ENCODE results near the gene POLR2A. TPM values are rescaled to one million over a fixed set of nuclear protein-coding genes. Genes with fewer than 3 reads are reported as not detected.

The POLR2A gene
- total and polyA plus RNA-seq, 2 of the 4 experiments (the other 2 are of a cell fraction): 54.0 to 56.6 TPM

DNA sequence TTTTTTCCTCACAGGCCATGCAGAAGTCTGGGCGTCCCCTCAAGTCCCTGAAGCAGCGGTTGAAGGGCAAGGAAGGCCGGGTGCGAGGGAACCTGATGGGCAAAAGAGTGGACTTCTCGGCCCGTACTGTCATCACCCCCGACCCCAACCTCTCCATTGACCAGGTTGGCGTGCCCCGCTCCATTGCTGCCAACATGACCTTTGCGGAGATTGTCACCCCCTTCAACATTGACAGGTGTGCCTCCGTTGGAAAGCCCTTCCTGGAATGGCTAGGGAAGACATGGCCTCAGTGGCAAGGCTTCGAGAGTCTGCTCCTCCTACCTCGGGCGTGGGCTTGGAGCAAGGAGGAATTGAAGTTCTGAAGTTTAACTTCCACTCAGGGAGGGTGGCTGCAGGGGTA, 13.5 kb downstream of the POLR2A start:
- 100% methylated on average over 1 of the region's 14 CpGs; no CpG with 5 or more reads in 1 of the 2 experiments for WGBS, 2 experiments (ENCODE audit: extremely low coverage in 2 of 2, insufficient read length in 1 of 2)
- H4K20me1 ChIP-seq (ENCODE audit: insufficient read depth, low read length): peaks cover 46% of the 10 kb centered on the region
- H3K23ac ChIP-seq (ENCODE audit: low read depth, low read length): no peak overlapping the region
- H3K79me1 ChIP-seq (ENCODE audit: low read depth in 1 of 2, low read length in 2 of 2): peaks cover 51 to 71% of the 10 kb centered on the region in 2 experiments
- no peak overlapping the region for H3K4ac ChIP-seq (ENCODE audit: low read depth, low read length)
- H2AK5ac ChIP-seq (ENCODE audit: low read depth, low read length): no peak overlapping the region
- no TSS peak for BruUV-seq (replicated peaks)
- intact Hi-C loops (cut with micrococcal nuclease) (no loop called here), dilution Hi-C loops (cut with HindIII; ENCODE audit: low sequenced_read_pairs, unreplicated experiment) (no loop called here), in situ Hi-C loops (cut with MboI; ENCODE audit: low sequenced_read_pairs) (no loop called here)
- H2AK9ac ChIP-seq (replicated peaks; ENCODE audit: low read depth, low read length, poor library complexity): no peak overlapping the region
- ATAC-seq (ENCODE audit: low read depth): no peak
- DNase-seq: no peak
- TF ChIP-seq CHD1 (IDR thresholded peaks at IDR 0.05; ENCODE audit: low read depth, low read length) (no peak), RFX5 (IDR thresholded peaks at IDR 0.05; ENCODE audit: low read depth, low read length) (no peak), POLR2A (IDR thresholded peaks at IDR 0.05; ENCODE audit: low read depth, low read length) (no peak), MXI1 (IDR thresholded peaks at IDR 0.05; ENCODE audit: borderline replicate concordance, low read depth, low read length) (no peak), BHLHE40 (IDR thresholded peaks at IDR 0.05; ENCODE audit: low read depth, low read length) (no peak), MAFK (IDR thresholded peaks at IDR 0.05; ENCODE audit: low read depth, low read length) (no peak), RAD21 (IDR thresholded peaks at IDR 0.05; ENCODE audit: low read length) (no peak), SMC3 (IDR thresholded peaks at IDR 0.05; ENCODE audit: low read depth, low read length) (no peak), NFE2L2 (IDR thresholded peaks at IDR 0.05; ENCODE audit: low read depth, low read length) (no peak), RCOR1 (IDR thresholded peaks at IDR 0.05; ENCODE audit: insufficient replicate concordance, low read length) (no peak), CEBPB (IDR thresholded peaks at IDR 0.05; ENCODE audit: low read depth, low read length) (no peak), MAZ (IDR thresholded peaks at IDR 0.05; ENCODE audit: borderline replicate concordance, low read depth, low read length) (no peak), FOS (IDR thresholded peaks at IDR 0.05; ENCODE audit: low read depth, low read length) (no peak)
- TF ChIP-seq, protein P1, sequence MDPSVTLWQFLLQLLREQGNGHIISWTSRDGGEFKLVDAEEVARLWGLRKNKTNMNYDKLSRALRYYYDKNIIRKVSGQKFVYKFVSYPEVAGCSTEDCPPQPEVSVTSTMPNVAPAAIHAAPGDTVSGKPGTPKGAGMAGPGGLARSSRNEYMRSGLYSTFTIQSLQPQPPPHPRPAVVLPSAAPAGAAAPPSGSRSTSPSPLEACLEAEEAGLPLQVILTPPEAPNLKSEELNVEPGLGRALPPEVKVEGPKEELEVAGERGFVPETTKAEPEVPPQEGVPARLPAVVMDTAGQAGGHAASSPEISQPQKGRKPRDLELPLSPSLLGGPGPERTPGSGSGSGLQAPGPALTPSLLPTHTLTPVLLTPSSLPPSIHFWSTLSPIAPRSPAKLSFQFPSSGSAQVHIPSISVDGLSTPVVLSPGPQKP (IDR thresholded peaks at IDR 0.05; ENCODE audit: borderline replicate concordance, low read depth, low read length): no peak
- TF ChIP-seq, protein P2, sequence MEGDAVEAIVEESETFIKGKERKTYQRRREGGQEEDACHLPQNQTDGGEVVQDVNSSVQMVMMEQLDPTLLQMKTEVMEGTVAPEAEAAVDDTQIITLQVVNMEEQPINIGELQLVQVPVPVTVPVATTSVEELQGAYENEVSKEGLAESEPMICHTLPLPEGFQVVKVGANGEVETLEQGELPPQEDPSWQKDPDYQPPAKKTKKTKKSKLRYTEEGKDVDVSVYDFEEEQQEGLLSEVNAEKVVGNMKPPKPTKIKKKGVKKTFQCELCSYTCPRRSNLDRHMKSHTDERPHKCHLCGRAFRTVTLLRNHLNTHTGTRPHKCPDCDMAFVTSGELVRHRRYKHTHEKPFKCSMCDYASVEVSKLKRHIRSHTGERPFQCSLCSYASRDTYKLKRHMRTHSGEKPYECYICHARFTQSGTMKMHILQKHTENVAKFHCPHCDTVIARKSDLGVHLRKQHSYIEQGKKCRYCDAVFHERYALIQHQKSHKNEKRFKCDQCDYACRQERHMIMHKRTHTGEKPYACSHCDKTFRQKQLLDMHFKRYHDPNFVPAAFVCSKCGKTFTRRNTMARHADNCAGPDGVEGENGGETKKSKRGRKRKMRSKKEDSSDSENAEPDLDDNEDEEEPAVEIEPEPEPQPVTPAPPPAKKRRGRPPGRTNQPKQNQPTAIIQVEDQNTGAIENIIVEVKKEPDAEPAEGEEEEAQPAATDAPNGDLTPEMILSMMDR (conservative IDR thresholded peaks at IDR 0.05; ENCODE audit: low read depth, low read length): no peak
- TF ChIP-seq, protein P3, sequence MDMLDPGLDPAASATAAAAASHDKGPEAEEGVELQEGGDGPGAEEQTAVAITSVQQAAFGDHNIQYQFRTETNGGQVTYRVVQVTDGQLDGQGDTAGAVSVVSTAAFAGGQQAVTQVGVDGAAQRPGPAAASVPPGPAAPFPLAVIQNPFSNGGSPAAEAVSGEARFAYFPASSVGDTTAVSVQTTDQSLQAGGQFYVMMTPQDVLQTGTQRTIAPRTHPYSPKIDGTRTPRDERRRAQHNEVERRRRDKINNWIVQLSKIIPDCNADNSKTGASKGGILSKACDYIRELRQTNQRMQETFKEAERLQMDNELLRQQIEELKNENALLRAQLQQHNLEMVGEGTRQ (IDR thresholded peaks at IDR 0.05; ENCODE audit: low read depth, low read length): no peak
- no peak overlapping the region for H2BK20ac ChIP-seq (ENCODE audit: low read depth, low read length)
- no peak overlapping the region for H2BK15ac ChIP-seq (ENCODE audit: low read depth, low read length)
- no peak overlapping the region for H3K4me2 ChIP-seq (ENCODE audit: low read depth, low read length)
- H3K4me1 ChIP-seq (ENCODE audit: control insufficient read depth, insufficient read depth, low read length): no peaks in the 10 kb centered on the region
- no peak overlapping the region for H2BK5ac ChIP-seq (ENCODE audit: low read depth, low read length, poor library complexity, severe bottlenecking)
- no peak overlapping the region for H3K27ac ChIP-seq (ENCODE audit: insufficient read depth, low read length)
- POLR2A ChIA-PET (ENCODE audit: unreplicated experiment): no interaction called here
- no peak overlapping the region for H3K14ac ChIP-seq (replicated peaks; ENCODE audit: low read depth, low read length)
- no peaks in the 10 kb centered on the region for H3K27me3 ChIP-seq (ENCODE audit: control insufficient read depth, insufficient read depth, low read length)
- no peak overlapping the region for H3K56ac ChIP-seq (ENCODE audit: extremely low read depth, insufficient read depth, low read length)
- CTCF ChIA-PET: no interaction called here
- no peak overlapping the region for H3K18ac ChIP-seq (ENCODE audit: low read depth, low read length)
- no peak overlapping the region for H2AFZ ChIP-seq (replicated peaks; ENCODE audit: low read length, poor library complexity)
- no peak overlapping the region for H4K8ac ChIP-seq (ENCODE audit: low read depth in 2 of 2, low read length in 2 of 2)
- peaks cover 67% of the 10 kb centered on the region for H3K36me3 ChIP-seq (ENCODE audit: control insufficient read depth, insufficient read depth, low read length)
- H2BK120ac ChIP-seq (ENCODE audit: low read depth, low read length): no peak overlapping the region
- no peak overlapping the region for H4K91ac ChIP-seq (ENCODE audit: insufficient read depth, low read depth, low read length)
- no peak overlapping the region for H3K4me3 ChIP-seq (ENCODE audit: insufficient read depth, low read depth, low read length)
- H3K9me3 ChIP-seq (ENCODE audit: control insufficient read depth, insufficient read depth, low read length): no peaks in the 10 kb centered on the region
- H3K9me1 ChIP-seq (ENCODE audit: insufficient read depth, low read length): peaks cover 12% of the 10 kb centered on the region; the same call in 1 of the 2 replicates
- no peak overlapping the region for H3K9ac ChIP-seq (ENCODE audit: low read depth, low read length)
- no peak overlapping the region for H4K5ac ChIP-seq (ENCODE audit: low read depth, low read length)
